Mucosa of descending colon (tissue), 3 donors: ENCODE results near the gene ELK1. TPM values are rescaled to one million over a fixed set of nuclear protein-coding genes. Genes with fewer than 3 reads are reported as not detected.
A peak's percentile ranks its signal among the peaks of the same experiment; 100 is the strongest.

Experiments used
- ATAC-seq: fragments of 200-7000 bp; cut with Tn5 transposase; one replicate; pipeline ENCODE4 v1.9.1; 2020; ENCODE audit warnings: mild to moderate bottlenecking, moderate library complexity
- DNase-seq, 3 donors: peaks; one replicate each; pipeline ENCODE4 v3.0.0-alpha.2; 2020
- H3K36me3 ChIP-seq: fragments of 200-600 bp; one replicate; pipeline ENCODE4 v1.8.0; 2021; ENCODE audit warnings: low read depth, mild to moderate bottlenecking
- H3K4me1 ChIP-seq: fragments of 200-600 bp; one replicate; pipeline ENCODE4 v1.8.0; 2021; ENCODE audit warnings: low read depth, mild to moderate bottlenecking
- H3K4me3 ChIP-seq: fragments of 200-600 bp; one replicate; pipeline ENCODE4 v1.8.0; 2021; ENCODE audit warnings: mild to moderate bottlenecking
- H3K9me3 ChIP-seq: fragments of 200-600 bp; one replicate; pipeline ENCODE4 v1.8.0; 2021; ENCODE audit warnings: mild to moderate bottlenecking
- CTCF ChIP-seq: fragments of 200-600 bp; IDR thresholded peaks from one replicate; pipeline ENCODE4 v1.8.0; 2022; ENCODE audit warnings: antibody characterized with exemption, mild to moderate bottlenecking
- intact Hi-C, 2 donors: fragments of 100-400 bp; cut with DNase I in 1 of 2; cut with micrococcal nuclease in 1 of 2; formaldehyde crosslinking; loops; one replicate each; pipeline versions ENCODE4 v1.11.0 to v1.11.1; 2022; cut with DNase I, micrococcal nuclease
- total RNA-seq, 3 donors: library from RNA; stranded (reverse); fragmentation: NEBNext Ultra II Directional in 2 of 3; extraction: Animal tissue kit (Norgen Biotek cat#: 25700) in 2 of 3; gene quantifications; one replicate each; pipeline versions ENCODE4 v1.2.1 to v1.2.4, GENCODE V29; 2021 to 2023
- donor health status: DM: no; HTN: no; CAD: no; lungs with moderate emphysema.
- donor health status: DM: no; HTN: no; CAD: no.
- donor health status: DM: no; HTN: yes; CAD: no.

ELK1 gene
- total RNA-seq, 3 donors from 2014 or later: 24.5 to 28.2 (median 25.8) TPM

GRCh38 chrX:47649781-47650163, 591 bp downstream of the ELK1 start:
- TF ChIP-seq CTCF: no peak
- Histone ChIP-seq H3K36me3 (no peaks in the 10 kb centered on the region), H3K4me3 (no peak overlapping the region), H3K9me3 (no peaks in the 10 kb centered on the region), H3K4me1 (no peaks in the 10 kb centered on the region)
- DNase-seq (no peak), ATAC-seq (no peak)
- intact Hi-C loops: no loop called here

GRCh38 chrX:47649271-47649670, 1.1 kb downstream of the ELK1 start:
- Histone ChIP-seq H3K4me3 (no peak overlapping the region), H3K9me3 (no peaks in the 10 kb centered on the region), H3K4me1 (no peaks in the 10 kb centered on the region), H3K36me3 (no peaks in the 10 kb centered on the region)
- no peak for TF ChIP-seq CTCF
- ATAC-seq: no peak
- intact Hi-C loops: no loop called here
- no peak for DNase-seq

- TF ChIP-seq CTCF: no peak
- no peak overlapping the region for H3K4me3 ChIP-seq
- ATAC-seq (no peak), DNase-seq (no peak)
- no peaks in the 10 kb centered on the region for H3K9me3 ChIP-seq
- no peaks in the 10 kb centered on the region for H3K4me1 ChIP-seq
- intact Hi-C loops: no loop called here
- H3K36me3 ChIP-seq: no peaks in the 10 kb centered on the region
Measured at GRCh38 chrX:47648376-47648775, 2.0 kb downstream of the ELK1 start.

- no peaks in the 10 kb centered on the region for H3K36me3 ChIP-seq
- no peak for TF ChIP-seq CTCF
- H3K4me1 ChIP-seq: no peaks in the 10 kb centered on the region
- no peak overlapping the region for H3K4me3 ChIP-seq
- no peak for DNase-seq
- no peaks in the 10 kb centered on the region for H3K9me3 ChIP-seq
- no peak for ATAC-seq
- intact Hi-C loops: no loop called here
Measured at GRCh38 chrX:47646636-47647035, 3.7 kb downstream of the ELK1 start.

- ATAC-seq (no peak), DNase-seq (no peak)
- H3K36me3 ChIP-seq: no peaks in the 10 kb centered on the region
- TF ChIP-seq CTCF: no peak
- intact Hi-C loops: no loop called here
- H3K4me3 ChIP-seq: no peak overlapping the region
- no peaks in the 10 kb centered on the region for H3K9me3 ChIP-seq
- H3K4me1 ChIP-seq: no peaks in the 10 kb centered on the region
Measured at GRCh38 chrX:47645530-47645929, 4.8 kb downstream of the ELK1 start.

GRCh38 chrX:47644557-47645091, 5.7 kb downstream of the ELK1 start:
- Histone ChIP-seq H3K4me3 (no peak overlapping the region), H3K4me1 (no peaks in the 10 kb centered on the region), H3K36me3 (no peaks in the 10 kb centered on the region), H3K9me3 (no peaks in the 10 kb centered on the region)
- TF ChIP-seq CTCF: no peak
- intact Hi-C loops: no loop called here
- DNase-seq (no peak), ATAC-seq (peak; percentile 68)
